ENCODE data around the gene MAP2.

MAP2 gene

DNA sequence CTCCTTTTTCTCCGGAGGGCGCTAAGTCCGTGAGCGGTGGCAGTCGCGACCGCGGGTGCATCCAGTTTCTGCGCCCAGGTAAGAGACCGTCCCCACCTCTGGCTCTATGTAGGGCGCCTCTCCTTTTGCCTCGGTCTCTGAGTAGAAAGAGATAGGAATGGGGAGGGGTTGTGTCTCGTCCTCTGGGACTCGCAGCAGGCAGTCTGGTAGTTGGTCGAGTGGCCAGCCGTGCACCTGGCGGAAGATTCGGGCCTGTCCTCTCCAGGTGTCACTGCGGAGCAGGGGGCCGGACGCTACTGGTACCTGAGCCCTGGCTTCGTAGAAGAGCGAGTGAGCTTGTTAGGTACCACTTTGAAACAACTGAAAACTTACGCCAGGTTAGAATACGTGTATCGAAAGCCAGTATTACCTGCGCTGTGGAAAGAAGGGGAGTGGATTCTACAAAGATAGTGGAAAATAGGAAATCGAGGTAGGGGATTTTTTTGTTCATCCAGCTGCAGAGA lies 403 bp downstream of the MAP2 start:
- no peak for DNase-seq (ENCODE audit: low read depth)

GRCh38 chr2:209424781-209425470 lies 1.1 kb downstream of the MAP2 start:
- no peak for DNase-seq (ENCODE audit: low read depth)

- DNase-seq (ENCODE audit: low read depth) = no peak
Observed at GRCh38 chr2:209425471-209426071, 1.7 kb downstream of the MAP2 start.

DNA sequence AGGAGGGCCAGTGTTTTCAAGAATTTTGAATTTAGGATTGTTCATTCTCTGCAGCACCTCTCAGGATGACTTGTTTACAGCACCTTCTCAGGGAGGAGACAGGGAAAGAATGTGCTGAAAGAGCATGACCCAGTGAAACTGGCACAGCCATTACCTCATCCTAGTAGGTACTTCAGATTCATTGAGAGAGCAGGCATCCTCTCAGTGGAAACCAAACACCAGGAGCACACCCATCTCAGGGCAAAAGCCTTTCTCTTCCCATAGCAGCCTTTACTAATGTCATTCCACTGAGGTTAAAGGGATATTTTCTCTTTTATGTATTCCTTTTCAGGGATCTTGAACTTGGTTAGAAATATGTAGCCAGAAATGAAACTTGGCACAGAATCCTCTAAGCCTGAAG lies 2.6 kb downstream of the MAP2 start:
- no peak for DNase-seq (ENCODE audit: low read depth)

GRCh38 chr2:209431701-209432100 lies 7.9 kb downstream of the MAP2 start:
- no peak for DNase-seq (ENCODE audit: low read depth)

- no peak for DNase-seq (ENCODE audit: low read depth)
Observed at GRCh38 chr2:209441541-209441940, 17.7 kb downstream of the MAP2 start.

DNA sequence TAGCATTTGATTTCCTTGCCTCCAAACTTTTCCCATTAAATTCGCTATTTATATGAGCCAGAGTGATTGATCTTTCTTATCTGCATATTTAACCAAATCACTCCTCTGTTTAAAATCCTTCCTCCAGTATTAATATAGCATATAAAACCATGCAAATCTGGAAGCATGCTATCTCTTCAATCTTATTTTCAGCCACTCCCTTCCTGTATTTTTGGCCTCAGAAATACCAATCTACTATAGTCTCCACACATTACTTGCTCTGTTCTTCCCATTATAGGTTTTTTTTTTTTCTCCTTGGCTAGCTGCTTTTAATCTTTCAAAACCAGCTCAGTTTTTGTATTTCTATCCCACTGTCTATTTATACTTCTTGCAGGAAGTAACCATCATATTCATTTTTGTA lies 19.1 kb downstream of the MAP2 start:
- DNase-seq (ENCODE audit: low read depth) = no peak

DNA sequence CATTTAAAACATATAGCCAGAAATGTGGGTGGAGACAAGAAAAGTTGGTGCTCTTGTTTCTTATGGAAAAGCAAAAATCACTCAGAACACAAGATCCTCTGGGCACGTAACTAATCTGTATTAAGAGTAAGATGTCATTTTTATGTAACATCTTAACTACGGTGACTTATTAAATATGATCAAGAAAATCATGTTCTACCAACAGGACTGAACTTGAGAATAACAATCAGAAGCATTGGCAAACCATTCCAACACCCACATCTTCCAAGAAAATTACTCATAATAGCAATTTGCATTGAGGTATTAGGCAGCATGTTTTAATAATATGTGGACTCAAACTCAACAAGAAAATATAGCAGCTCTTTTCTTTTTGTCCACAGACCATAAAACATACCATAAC lies 21.6 kb downstream of the MAP2 start:
- no peak for DNase-seq (ENCODE audit: low read depth)

DNA sequence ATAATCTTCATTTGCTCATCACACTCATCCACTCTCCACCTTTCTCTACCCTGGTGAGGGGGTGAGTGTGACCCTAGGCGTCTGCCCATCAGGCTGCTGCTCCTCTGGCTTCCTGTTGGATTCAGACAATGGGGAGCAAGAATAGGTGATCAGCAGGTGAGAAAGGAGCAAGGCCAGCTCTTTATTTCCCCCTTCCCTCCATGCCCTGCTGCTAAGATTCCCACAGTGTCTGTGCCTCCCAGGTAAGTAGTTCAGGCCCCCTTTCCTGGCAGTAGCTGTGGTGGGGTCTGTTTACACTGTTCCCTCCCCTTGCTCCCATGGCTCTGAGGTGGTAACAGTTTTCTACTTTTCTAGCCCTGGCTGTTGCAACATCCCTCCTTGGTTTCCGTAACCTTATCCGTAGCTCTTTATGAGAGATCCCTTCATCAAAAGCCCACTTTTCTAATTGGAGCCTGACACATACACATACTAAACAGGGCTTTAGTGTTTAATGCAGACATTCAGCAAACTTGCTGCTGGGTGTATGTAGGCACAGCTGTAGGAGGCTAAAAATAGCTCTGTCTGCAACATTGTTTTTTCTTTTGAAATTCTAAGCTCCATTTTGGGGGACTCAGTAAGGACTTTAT lies 27.5 kb downstream of the MAP2 start:
- no peak for DNase-seq (ENCODE audit: low read depth)

DNA sequence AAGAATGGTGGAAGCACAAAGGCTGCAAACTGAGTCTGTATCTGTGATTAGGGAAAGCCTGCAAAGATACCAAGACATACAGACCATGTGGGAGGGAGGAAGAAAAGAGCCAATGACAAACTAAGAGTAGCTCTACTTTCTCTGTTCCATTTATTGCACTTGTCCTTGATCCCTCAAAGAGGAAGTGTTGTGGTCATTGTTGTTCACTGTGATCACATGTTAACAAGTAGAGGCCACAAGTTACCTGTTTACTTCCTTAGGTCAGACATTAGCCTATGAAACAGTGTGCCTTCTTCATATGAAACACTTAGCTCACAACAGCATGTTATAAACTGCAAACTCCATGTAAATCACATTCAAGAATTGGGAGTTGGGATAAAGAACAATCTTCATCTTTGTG lies 32.6 kb downstream of the MAP2 start:
- no peak for DNase-seq (ENCODE audit: low read depth)

- no peak for DNase-seq (ENCODE audit: low read depth)
Observed at GRCh38 chr2:209458008-209458979, 34.4 kb downstream of the MAP2 start.

DNA sequence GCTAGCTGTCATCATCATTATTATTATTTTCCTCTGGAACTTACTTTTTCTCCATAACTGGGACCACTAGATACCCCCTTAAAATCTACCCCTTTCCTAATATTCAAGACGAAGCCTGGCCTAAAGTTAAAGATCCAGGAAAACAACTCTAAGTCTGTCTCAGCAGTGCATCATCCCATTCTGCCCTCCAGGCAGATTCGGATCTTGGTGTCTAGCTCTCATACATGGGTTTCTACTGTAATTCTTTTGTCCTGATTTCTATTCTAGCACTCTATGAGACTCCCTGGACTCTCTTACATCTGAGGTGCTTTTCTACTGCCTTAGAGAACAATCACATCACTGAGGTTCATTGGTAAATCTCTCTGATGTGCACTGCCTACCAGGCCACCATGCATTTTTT lies 35.5 kb downstream of the MAP2 start:
- no peak for DNase-seq (ENCODE audit: low read depth)

DNA sequence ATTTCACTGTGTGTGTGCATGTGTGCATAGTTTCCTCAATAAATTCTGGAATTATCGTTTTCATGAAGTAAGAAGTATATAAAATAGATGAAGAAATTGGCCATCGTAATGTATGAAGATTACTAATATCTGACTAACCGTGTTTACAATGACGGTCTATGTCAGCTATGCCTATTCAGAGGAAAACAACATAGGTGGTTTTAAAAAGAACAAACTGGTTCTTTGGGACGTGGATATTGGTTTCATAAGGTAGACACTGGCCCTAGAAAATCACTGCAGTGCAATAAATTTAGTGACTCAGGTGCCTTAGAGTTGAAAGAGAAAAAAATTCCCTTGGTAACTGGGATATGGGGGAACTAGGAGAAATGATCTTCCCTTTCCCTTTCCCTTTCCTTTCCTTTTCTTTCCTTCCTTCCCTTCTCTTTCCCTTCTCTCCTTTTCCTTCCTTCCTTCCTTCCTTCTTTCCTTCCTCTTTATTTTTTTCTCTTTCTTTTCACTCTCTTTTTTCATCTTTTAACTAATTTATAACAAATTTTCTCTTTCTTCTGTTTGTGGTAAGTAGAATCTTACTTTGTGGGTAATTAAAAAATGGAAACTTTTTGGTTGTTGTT lies 36.4 kb downstream of the MAP2 start:
- no peak for DNase-seq (ENCODE audit: low read depth)

- DNase-seq (ENCODE audit: low read depth) = no peak
Observed at GRCh38 chr2:209463226-209463625, 39.4 kb downstream of the MAP2 start.

DNA sequence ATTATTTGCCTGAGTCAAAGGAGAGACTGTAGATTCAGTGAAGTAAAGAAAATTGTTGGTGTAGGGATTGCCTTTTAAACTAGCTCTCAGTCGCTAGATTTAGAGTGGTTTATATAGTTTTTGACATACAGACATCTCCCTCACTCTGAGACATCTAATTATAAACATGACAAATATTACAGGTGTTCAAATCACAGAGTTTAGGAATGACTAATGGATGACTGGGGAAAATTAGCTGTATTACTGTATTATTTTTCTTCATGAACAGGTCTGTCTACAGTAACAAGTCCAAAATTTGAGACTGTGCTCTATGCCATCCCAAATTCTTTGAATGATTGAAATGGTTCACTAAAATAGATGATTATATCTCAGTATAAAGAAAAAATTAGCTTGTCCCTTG lies 40.0 kb downstream of the MAP2 start:
- DNase-seq (ENCODE audit: low read depth) = no peak

DNA sequence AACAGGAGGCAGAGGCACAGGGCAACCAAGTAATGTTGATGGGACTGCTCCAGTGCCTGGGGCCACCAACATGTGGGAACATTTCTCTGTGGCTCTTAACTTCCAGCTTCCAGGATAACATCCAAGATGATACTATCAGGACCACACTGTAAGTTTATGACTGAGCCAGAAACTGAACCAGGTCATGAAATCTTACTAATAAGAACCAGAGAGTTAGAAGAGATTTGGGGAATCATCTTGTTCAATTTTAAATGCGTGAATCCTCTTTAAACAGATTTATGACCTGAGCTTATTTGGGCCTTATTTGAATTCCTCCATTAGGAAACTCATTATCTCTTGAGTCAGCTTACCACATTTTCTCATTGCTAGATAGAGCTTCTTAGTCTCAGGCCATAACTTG lies 45.0 kb downstream of the MAP2 start:
- no peak for DNase-seq (ENCODE audit: low read depth)

DNA sequence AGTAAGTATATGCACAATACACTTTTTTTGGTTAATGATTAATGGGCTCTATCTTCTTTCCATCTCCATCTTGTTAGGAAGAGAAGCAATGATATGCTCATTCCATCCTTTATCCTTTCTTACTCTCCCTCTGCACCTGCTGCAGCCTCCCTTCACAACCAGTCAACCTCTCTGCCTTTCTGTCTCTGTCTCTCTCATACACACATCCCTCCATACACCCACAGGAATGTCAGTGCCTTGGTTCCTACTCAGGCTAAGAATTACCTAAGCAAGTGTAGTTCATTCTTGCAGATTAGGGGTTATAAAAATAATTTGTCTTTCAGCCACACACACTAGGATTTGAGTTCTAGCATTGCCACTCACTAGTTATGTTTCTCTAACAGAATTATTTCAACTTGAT lies 45.6 kb downstream of the MAP2 start:
- no peak for DNase-seq (ENCODE audit: low read depth)

DNA sequence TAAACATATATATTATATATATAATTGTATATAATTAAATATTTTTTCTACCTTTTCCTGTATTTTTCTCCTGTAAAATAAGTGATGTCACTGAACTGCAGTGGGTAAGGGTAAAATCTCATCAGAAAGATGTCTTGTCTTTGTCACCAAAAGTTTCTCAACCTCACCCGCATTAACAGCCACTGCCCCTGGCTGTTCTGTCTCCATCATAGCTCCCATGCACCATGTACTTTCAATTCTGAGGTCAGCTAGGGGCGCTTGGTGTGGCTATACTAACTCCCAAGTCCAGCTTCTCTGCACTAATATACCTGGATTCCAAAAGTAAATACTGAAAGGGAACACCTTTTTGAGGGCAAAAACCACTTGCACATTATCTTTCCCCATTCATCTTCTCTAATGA lies 46.6 kb downstream of the MAP2 start:
- DNase-seq (ENCODE audit: low read depth) = no peak

GRCh38 chr2:209471037-209471436 lies 47.2 kb downstream of the MAP2 start:
- DNase-seq (ENCODE audit: low read depth) = no peak

GRCh38 chr2:209472112-209472832 lies 48.4 kb downstream of the MAP2 start:
- no peak for DNase-seq (ENCODE audit: low read depth)

- no peak for DNase-seq (ENCODE audit: low read depth)
Observed at GRCh38 chr2:209472871-209473270, 49.0 kb downstream of the MAP2 start.

All from stimulated activated CD8-positive, alpha-beta memory T cell treated with anti-CD3 and anti-CD28 coated beads, Interleukin-15, amount 100 ng/mL, for 24 hours (primary cell).